WTC11 (cell line): ENCODE results near the gene TIMM22.

ENCODE experiments used
- CBFB ChIP-seq: sonication (generic); formaldehyde crosslinking; IDR thresholded peaks from 2 replicates; pipeline ENCODE4 v1.8.1; 2022; ENCODE audit warnings: mild to moderate bottlenecking, low read depth, missing genetic modification reagents
- CTCF ChIP-seq: fragments of 200-600 bp; IDR thresholded peaks from 2 replicates; pipeline ENCODE4 v1.8.0; 2022; ENCODE audit warnings: antibody characterized with exemption
- ELF4 ChIP-seq: sonication (generic); formaldehyde crosslinking; IDR thresholded peaks from 2 replicates; pipeline ENCODE4 v1.8.1; 2022; ENCODE audit warnings: low read depth, mild to moderate bottlenecking, moderate library complexity, missing genetic modification reagents
- EMX1 ChIP-seq: fragments of 250-450 bp; sonication (Bioruptor Pico); IDR thresholded peaks from 2 replicates; pipeline ENCODE4 v1.8.0; 2021; ENCODE audit warnings: mild to moderate bottlenecking
- HMGXB4 ChIP-seq: sonication (generic); formaldehyde crosslinking; IDR thresholded peaks from 2 replicates; pipeline ENCODE4 v1.8.1; 2023; ENCODE audit warnings: mild to moderate bottlenecking, moderate library complexity, missing genetic modification reagents
- SMAD4 ChIP-seq: sonication (generic); formaldehyde crosslinking; IDR thresholded peaks from 2 replicates; pipeline ENCODE4 v1.8.0; 2022; ENCODE audit warnings: mild to moderate bottlenecking, missing genetic modification reagents
- SP1 ChIP-seq: sonication (generic); formaldehyde crosslinking; conservative IDR thresholded peaks from 2 replicates; pipeline ENCODE4 v1.8.1; 2022; ENCODE audit warnings: missing genetic modification reagents
- STAT6 ChIP-seq: sonication (generic); formaldehyde crosslinking; conservative IDR thresholded peaks from 2 replicates; pipeline ENCODE4 v1.8.1; 2023; ENCODE audit warnings: mild to moderate bottlenecking, low read depth, missing genetic modification reagents, moderate library complexity
- USF2 ChIP-seq: sonication (generic); formaldehyde crosslinking; IDR thresholded peaks from 2 replicates; pipeline ENCODE4 v1.8.1; 2023; ENCODE audit warnings: mild to moderate bottlenecking, missing genetic modification reagents, moderate library complexity
- ZBTB21 ChIP-seq: sonication (generic); formaldehyde crosslinking; IDR thresholded peaks from 2 replicates; pipeline ENCODE4 v1.8.1; 2023; ENCODE audit warnings: mild to moderate bottlenecking, missing genetic modification reagents, borderline replicate concordance
- ZNF263 ChIP-seq: sonication (generic); formaldehyde crosslinking; IDR thresholded peaks from 2 replicates; pipeline ENCODE4 v1.8.1; 2022; ENCODE audit warnings: low read depth, mild to moderate bottlenecking, moderate library complexity, missing genetic modification reagents
- ZNF396 ChIP-seq: fragments of 250-450 bp; sonication (Bioruptor Pico); IDR thresholded peaks from 2 replicates; pipeline ENCODE4 v1.8.0; 2021; ENCODE audit warnings: mild to moderate bottlenecking, moderate library complexity, borderline replicate concordance

GRCh38 chr17:1022278-1023024, 25.5 kb downstream of the TIMM22 start:
- TF ChIP-seq EMX1 (CRISPR knock-in tag) (no peak), ZNF396 (CRISPR knock-in tag) (no peak), STAT6 (CRISPR knock-in tag) (no peak), USF2 (CRISPR knock-in tag) (no peak), SP1 (CRISPR knock-in tag) (no peak), HMGXB4 (no peak), ZNF263 (CRISPR knock-in tag) (no peak), SMAD4 (CRISPR knock-in tag) (no peak), ZBTB21 (CRISPR knock-in tag) (no peak), ELF4 (CRISPR knock-in tag) (no peak), CBFB (no peak), CTCF (no peak)
